ENCODE results near the gene SERPINB6. TPM values are rescaled to one million over a fixed set of nuclear protein-coding genes. Genes with fewer than 3 reads are reported as not detected.

The SERPINB6 gene
- total RNA-seq, 1 experiment from 2014 or later = 39.0 TPM

- Histone ChIP-seq H2AFZ (ENCODE audit: low read length) (no peak overlapping the region), H3K14ac (ENCODE audit: insufficient read depth, low read length) (no peak overlapping the region), H3K27me3 (ENCODE audit: insufficient read depth, low read length) (no peaks in the 10 kb centered on the region), H2BK15ac (ENCODE audit: low read depth, low read length) (no peak overlapping the region), H2BK12ac (ENCODE audit: insufficient read length, low read depth, low read length) (no peak overlapping the region), H4K91ac (ENCODE audit: insufficient read length, low read depth, low read length) (no peak overlapping the region), H3K56ac (ENCODE audit: insufficient read length, low read depth, low read length) (no peak overlapping the region), H2BK5ac (ENCODE audit: insufficient read length, low read length) (no peak overlapping the region), H2BK120ac (ENCODE audit: low read depth, low read length, poor library complexity, severe bottlenecking) (no peak overlapping the region), H2AK5ac (ENCODE audit: insufficient read length, low read length) (no peak overlapping the region), H4K20me1 (ENCODE audit: control insufficient read depth, insufficient read depth, insufficient read length) (no peaks in the 10 kb centered on the region), H3K9me3 (ENCODE audit: control insufficient read depth, low read depth, low read length) (no peaks in the 10 kb centered on the region), H2BK20ac (ENCODE audit: low read depth, low read length, poor library complexity, severe bottlenecking) (no peak overlapping the region), H3K4ac (ENCODE audit: low read depth, low read length) (no peak overlapping the region), H4K5ac (ENCODE audit: insufficient read length, low read depth, low read length) (no peak overlapping the region), H3K79me2 (ENCODE audit: insufficient read depth, low read length) (no peaks in the 10 kb centered on the region), H3K18ac (ENCODE audit: insufficient read length, low read depth, low read length) (no peak overlapping the region), H3K79me1 (ENCODE audit: insufficient read depth, low read depth, low read length, poor library complexity, severe bottlenecking) (no peaks in the 10 kb centered on the region), H3T11ph (ENCODE audit: low read length) (no peak overlapping the region), H4K8ac (replicated peaks; ENCODE audit: insufficient read length, low read depth, low read length) (no peak overlapping the region), H3K4me2 (ENCODE audit: insufficient read depth, insufficient read length, low read length) (no peak overlapping the region), H3K23me2 (ENCODE audit: insufficient read length, low read depth, low read length, poor library complexity, severe bottlenecking) (no peaks in the 10 kb centered on the region), H3K23ac (ENCODE audit: insufficient read length, low read depth, low read length) (no peak overlapping the region), H3K27ac (ENCODE audit: insufficient read length, low read depth, low read length) (no peak overlapping the region), H3K9ac (ENCODE audit: extremely low read depth, insufficient read length, low read length) (no peak overlapping the region), H3K4me1 (ENCODE audit: insufficient read depth, low read length) (no peaks in the 10 kb centered on the region; the same call in 1 of the 2 replicates)
- Mint-ChIP-seq H3K9me3 (peaks cover 11% of the 10 kb centered on the region in 2 experiments; a peak in 3 of 5 replicates), H3K27me3 (ENCODE audit: low read depth) (no peaks in the 10 kb centered on the region; the same call in 1 of the 2 replicates), H3K4me3 (no peak overlapping the region), H3K4me1 (peaks cover 30 to 32% of the 10 kb centered on the region in 2 experiments), H3K27ac (no peak overlapping the region), H3K36me3 (ENCODE audit: insufficient read depth in 1 of 3, low read depth in 3 of 3) (peaks cover 5 to 9% (median 7%) of the 10 kb centered on the region in 3 experiments; a peak in 4 of 7 replicates)
- no peak for TF ChIP-seq CTCF (conservative IDR thresholded peaks at IDR 0.05)
- no CpG with 5 or more reads among the region's 3 CpGs for whole genome bisulfite sequencing (ENCODE audit: extremely low coverage, insufficient read length, low lambda C conversion rate)
- DNase-seq = no peak
Measured at GRCh38 chr6:2940851-2941250, 30.5 kb downstream of the SERPINB6 start.

All from H9 (cell line).